OCI-LY7 (cell line): ENCODE measurements around the gene GTPBP8.

Experiments used
- EZH2phosphoT487 ChIP-seq: fragments of 200-600 bp; sonication (generic); IDR thresholded peaks from 2 replicates; pipeline ENCODE4 v1.6.1; 2018; ENCODE audit warnings: low read depth, borderline replicate concordance, mild to moderate bottlenecking, mixed run types, antibody characterized with exemption, low read length, moderate library complexity, mixed read lengths
- TF ChIP-seq, protein P1 (sequence below): fragments of 200-600 bp; sonication (generic); conservative IDR thresholded peaks from 2 replicates; pipeline ENCODE4 v1.5.1; 2014; ENCODE audit warnings: mild to moderate bottlenecking, antibody characterized with exemption, low read length, moderate library complexity, mixed read lengths

GRCh38 chr3:112963683-112964082, 27.1 kb upstream of the GTPBP8 start:
- TF ChIP-seq, protein P1, sequence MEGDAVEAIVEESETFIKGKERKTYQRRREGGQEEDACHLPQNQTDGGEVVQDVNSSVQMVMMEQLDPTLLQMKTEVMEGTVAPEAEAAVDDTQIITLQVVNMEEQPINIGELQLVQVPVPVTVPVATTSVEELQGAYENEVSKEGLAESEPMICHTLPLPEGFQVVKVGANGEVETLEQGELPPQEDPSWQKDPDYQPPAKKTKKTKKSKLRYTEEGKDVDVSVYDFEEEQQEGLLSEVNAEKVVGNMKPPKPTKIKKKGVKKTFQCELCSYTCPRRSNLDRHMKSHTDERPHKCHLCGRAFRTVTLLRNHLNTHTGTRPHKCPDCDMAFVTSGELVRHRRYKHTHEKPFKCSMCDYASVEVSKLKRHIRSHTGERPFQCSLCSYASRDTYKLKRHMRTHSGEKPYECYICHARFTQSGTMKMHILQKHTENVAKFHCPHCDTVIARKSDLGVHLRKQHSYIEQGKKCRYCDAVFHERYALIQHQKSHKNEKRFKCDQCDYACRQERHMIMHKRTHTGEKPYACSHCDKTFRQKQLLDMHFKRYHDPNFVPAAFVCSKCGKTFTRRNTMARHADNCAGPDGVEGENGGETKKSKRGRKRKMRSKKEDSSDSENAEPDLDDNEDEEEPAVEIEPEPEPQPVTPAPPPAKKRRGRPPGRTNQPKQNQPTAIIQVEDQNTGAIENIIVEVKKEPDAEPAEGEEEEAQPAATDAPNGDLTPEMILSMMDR, result no peak
- TF ChIP-seq EZH2phosphoT487, result no peak
